Mammary epithelial cell (primary cell): ENCODE data around the gene LYRM7.

ENCODE experiments used
- CTCF ChIP-seq, 2 donors: IDR thresholded peaks in 1 of 2; conservative IDR thresholded peaks in 1 of 2; 2 replicates each; pipeline ENCODE4 v1.5.1; 2011 to 2012; ENCODE audit warnings: inconsistent platforms in 2 of 2, low read length in 2 of 2, mild to moderate bottlenecking in 2 of 2, control low read depth in 1 of 2, low read depth in 1 of 2; ENCODE audit not compliant: insufficient read depth in 1 of 2; ENCODE audit errors: extremely low read depth in 1 of 2
- EZH2 ChIP-seq: IDR thresholded peaks from 2 replicates; pipeline ENCODE4 v1.6.1; 2012; ENCODE audit warnings: low read length, inconsistent platforms, borderline replicate concordance

DNA sequence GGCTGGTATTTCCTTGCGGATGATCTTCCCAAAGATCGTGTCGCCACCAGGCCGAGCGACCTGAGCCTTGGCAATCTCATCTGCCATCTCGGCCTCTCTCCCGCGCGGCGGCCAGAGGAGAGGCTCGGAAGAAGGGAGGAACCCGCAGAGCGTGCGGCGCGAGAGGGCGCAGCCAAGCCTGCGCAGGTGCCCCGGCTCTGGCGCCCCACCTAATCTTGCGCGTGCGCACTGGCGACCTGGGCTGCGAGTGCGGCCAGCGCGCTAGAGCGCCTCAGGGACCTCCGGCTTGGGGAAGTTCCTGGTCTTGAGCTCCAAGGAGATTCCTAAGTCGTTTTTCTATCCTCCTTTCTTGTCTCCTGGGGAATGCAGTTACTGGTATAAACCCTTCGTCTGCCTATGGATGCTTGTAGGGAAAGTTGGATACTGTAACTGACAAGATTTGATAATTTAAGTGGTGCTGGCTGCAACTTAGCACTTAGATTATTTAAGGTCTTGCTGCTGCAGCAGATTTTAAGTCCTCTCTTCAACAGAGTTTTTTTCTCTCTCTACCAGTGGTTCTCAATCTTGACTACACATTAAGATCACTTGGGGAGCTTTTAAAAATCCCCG is 5.5 kb upstream of the LYRM7 start, which contains the start of gene HINT1:
- peak in 1 of 2 donors; percentile 45 for TF ChIP-seq CTCF (conservative IDR thresholded peaks at IDR 0.05 in 1 of 2, IDR thresholded peaks at IDR 0.05 in 1 of 2; ENCODE audit: extremely low read depth in 1 of 2, insufficient read depth in 1 of 2, low read depth in 1 of 2, low read length in 2 of 2)
- no peak for TF ChIP-seq EZH2
